ENCODE results near the gene GNB5. TPM values are rescaled to one million over a fixed set of nuclear protein-coding genes. Genes with fewer than 3 reads are reported as not detected.

The GNB5 gene
- total RNA-seq, 1 experiment from 2014 or later = 48.8 TPM

DNA sequence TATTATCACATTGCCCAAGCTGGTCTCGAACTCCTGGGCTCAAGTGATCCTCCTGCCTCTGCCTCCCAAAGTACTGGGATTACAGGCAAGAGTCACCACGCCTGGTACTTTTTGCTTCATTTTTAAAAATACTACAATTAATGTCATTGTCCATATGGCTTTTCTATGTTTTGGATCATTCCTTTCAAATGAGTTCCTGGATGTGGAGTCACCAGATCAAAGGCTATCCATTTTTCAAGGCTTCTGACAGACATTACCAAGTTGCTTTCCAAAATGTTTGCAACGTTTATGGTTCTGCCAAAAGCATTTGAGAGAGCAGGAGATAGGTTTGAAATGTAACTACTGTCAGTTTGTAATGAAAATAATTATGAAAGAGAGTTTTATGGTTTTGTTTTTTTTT lies 44.4 kb downstream of the GNB5 start:
- H3K4me1 Mint-ChIP-seq (ENCODE audit: low read depth, unreplicated experiment) = no peaks in the 10 kb centered on the region
- H3K27me3 Mint-ChIP-seq (ENCODE audit: unreplicated experiment) = no peaks in the 10 kb centered on the region
- CTCF ChIA-PET = interaction anchor here (0.6 kb wide), 1 partner anchor 166 kb away, joined by 7 read pairs; no protein-coding TSS in a partner anchor
- DNase-seq = no peak
- H3K4me3 Mint-ChIP-seq (ENCODE audit: low read depth, unreplicated experiment) = no peak overlapping the region
- no peaks in the 10 kb centered on the region for H3K9me3 Mint-ChIP-seq (ENCODE audit: low read depth, unreplicated experiment)
- TF ChIP-seq, protein P1, sequence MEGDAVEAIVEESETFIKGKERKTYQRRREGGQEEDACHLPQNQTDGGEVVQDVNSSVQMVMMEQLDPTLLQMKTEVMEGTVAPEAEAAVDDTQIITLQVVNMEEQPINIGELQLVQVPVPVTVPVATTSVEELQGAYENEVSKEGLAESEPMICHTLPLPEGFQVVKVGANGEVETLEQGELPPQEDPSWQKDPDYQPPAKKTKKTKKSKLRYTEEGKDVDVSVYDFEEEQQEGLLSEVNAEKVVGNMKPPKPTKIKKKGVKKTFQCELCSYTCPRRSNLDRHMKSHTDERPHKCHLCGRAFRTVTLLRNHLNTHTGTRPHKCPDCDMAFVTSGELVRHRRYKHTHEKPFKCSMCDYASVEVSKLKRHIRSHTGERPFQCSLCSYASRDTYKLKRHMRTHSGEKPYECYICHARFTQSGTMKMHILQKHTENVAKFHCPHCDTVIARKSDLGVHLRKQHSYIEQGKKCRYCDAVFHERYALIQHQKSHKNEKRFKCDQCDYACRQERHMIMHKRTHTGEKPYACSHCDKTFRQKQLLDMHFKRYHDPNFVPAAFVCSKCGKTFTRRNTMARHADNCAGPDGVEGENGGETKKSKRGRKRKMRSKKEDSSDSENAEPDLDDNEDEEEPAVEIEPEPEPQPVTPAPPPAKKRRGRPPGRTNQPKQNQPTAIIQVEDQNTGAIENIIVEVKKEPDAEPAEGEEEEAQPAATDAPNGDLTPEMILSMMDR (IDR thresholded peaks at IDR 0.05; ENCODE audit: unreplicated experiment) = no peak
- H3K27ac Mint-ChIP-seq (ENCODE audit: unreplicated experiment) = no peak overlapping the region
- BruUV-seq (replicated peaks) = no TSS peak
- H3K36me3 Mint-ChIP-seq (ENCODE audit: insufficient read depth, unreplicated experiment) = peaks cover 11% of the 10 kb centered on the region
- intact Hi-C loops (cut with micrococcal nuclease; ENCODE audit: unreplicated experiment) = no loop called here

DNA sequence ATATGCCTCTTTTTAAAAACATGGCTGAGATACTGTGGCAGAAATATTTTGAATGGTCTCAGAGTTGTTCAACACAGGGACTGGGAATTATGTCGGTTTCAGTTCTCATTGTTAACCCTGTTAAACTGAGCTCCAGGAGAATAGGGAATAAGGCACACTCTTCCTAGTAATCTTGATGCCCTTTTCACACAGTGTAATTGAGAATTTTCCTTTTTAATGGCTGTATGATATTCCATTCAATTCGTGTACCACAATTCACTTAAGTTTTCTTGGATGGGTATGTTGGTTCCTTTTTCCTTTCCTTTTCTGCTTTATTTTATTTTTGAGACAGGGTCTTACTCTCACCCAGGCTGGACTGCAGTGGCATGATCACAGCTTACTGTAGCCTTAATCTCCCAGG lies 44.9 kb downstream of the GNB5 start:
- H3K27ac Mint-ChIP-seq (ENCODE audit: unreplicated experiment) = no peak overlapping the region
- peaks cover 11% of the 10 kb centered on the region for H3K36me3 Mint-ChIP-seq (ENCODE audit: insufficient read depth, unreplicated experiment)
- H3K9me3 Mint-ChIP-seq (ENCODE audit: low read depth, unreplicated experiment) = no peaks in the 10 kb centered on the region
- no peaks in the 10 kb centered on the region for H3K4me1 Mint-ChIP-seq (ENCODE audit: low read depth, unreplicated experiment)
- CTCF ChIA-PET = interaction anchor here (0.6 kb wide), 1 partner anchor 166 kb away, joined by 7 read pairs; no protein-coding TSS in a partner anchor
- H3K27me3 Mint-ChIP-seq (ENCODE audit: unreplicated experiment) = no peaks in the 10 kb centered on the region
- BruUV-seq (replicated peaks) = no TSS peak
- DNase-seq = no peak
- intact Hi-C loops (cut with micrococcal nuclease; ENCODE audit: unreplicated experiment) = no loop called here
- TF ChIP-seq, protein P1 (IDR thresholded peaks at IDR 0.05; ENCODE audit: unreplicated experiment) = no peak
- H3K4me3 Mint-ChIP-seq (ENCODE audit: low read depth, unreplicated experiment) = no peak overlapping the region

GRCh38 chr15:52144656-52145178 lies 46.5 kb downstream of the GNB5 start:
- DNase-seq = no peak
- no peak overlapping the region for H3K4me3 Mint-ChIP-seq (ENCODE audit: low read depth, unreplicated experiment)
- no peaks in the 10 kb centered on the region for H3K27me3 Mint-ChIP-seq (ENCODE audit: unreplicated experiment)
- no TSS peak for BruUV-seq (replicated peaks)
- H3K9me3 Mint-ChIP-seq (ENCODE audit: low read depth, unreplicated experiment) = no peaks in the 10 kb centered on the region
- TF ChIP-seq, protein P1 (IDR thresholded peaks at IDR 0.05; ENCODE audit: unreplicated experiment) = no peak
- no peak overlapping the region for H3K27ac Mint-ChIP-seq (ENCODE audit: unreplicated experiment)
- H3K4me1 Mint-ChIP-seq (ENCODE audit: low read depth, unreplicated experiment) = no peaks in the 10 kb centered on the region
- CTCF ChIA-PET = no interaction called here
- intact Hi-C loops (cut with micrococcal nuclease; ENCODE audit: unreplicated experiment) = no loop called here
- H3K36me3 Mint-ChIP-seq (ENCODE audit: insufficient read depth, unreplicated experiment) = peaks cover 17% of the 10 kb centered on the region

GRCh38 chr15:52143873-52144272 lies 47.3 kb downstream of the GNB5 start:
- H3K27me3 Mint-ChIP-seq (ENCODE audit: unreplicated experiment) = no peaks in the 10 kb centered on the region
- no peak overlapping the region for H3K27ac Mint-ChIP-seq (ENCODE audit: unreplicated experiment)
- H3K36me3 Mint-ChIP-seq (ENCODE audit: insufficient read depth, unreplicated experiment) = peaks cover 20% of the 10 kb centered on the region
- CTCF ChIA-PET = no interaction called here
- no peaks in the 10 kb centered on the region for H3K4me1 Mint-ChIP-seq (ENCODE audit: low read depth, unreplicated experiment)
- no peak overlapping the region for H3K4me3 Mint-ChIP-seq (ENCODE audit: low read depth, unreplicated experiment)
- no TSS peak for BruUV-seq (replicated peaks)
- TF ChIP-seq, protein P1 (IDR thresholded peaks at IDR 0.05; ENCODE audit: unreplicated experiment) = no peak
- DNase-seq = no peak
- H3K9me3 Mint-ChIP-seq (ENCODE audit: low read depth, unreplicated experiment) = no peaks in the 10 kb centered on the region
- intact Hi-C loops (cut with micrococcal nuclease; ENCODE audit: unreplicated experiment) = no loop called here

All from Calu3 (cell line).